A549 (cell line): Measurements from ENCODE around the gene RRP15. TPM values are rescaled to one million over a fixed set of nuclear protein-coding genes. Genes with fewer than 3 reads are reported as not detected.

Experiments used
- ATAC-seq, 2 experiments: fragments of 200-7000 bp in 1 of 2; fragments of >200 bp in 1 of 2; cut with Nextera tagmentation in 1 of 2; cut with Tn5 transposase in 1 of 2; 3 replicates each; pipeline versions ENCODE4 v1.8.0 to v1.9.1; 2018 to 2020; ENCODE audit warnings: mild to moderate bottlenecking in 1 of 2, moderate library complexity in 1 of 2
- CTCF ChIA-PET: fragments of 300-600 bp; sonication (Branson Sonifier 250); formaldehyde crosslinking; extraction: SDS; loops from one replicate; lab custom pipeline; 2021; ENCODE audit warnings: antibody characterized with exemption, inconsistent platforms; lab: Yijun Ruan, JAX
- POLR2A ChIA-PET: fragments of 350-600 bp; formaldehyde crosslinking; extraction: SDS; loops from one replicate; lab custom pipeline; 2021; ENCODE audit warnings: antibody characterized with exemption, inconsistent platforms; lab: Yijun Ruan, JAX
- DNase-seq, 2 experiments: peaks; one replicate each; pipeline versions ENCODE4 v3.0.0 to v3.0.0-alpha.2; 2011 to 2016; ENCODE audit warnings: low read depth in 1 of 2, low spot score in 1 of 2
- FAIRE-seq: peaks from 2 replicates; lab custom pipeline; 2011; peaks lifted over from hg19 to GRCh38; lab: Jason Lieb, UNC
- H3K27ac ChIP-seq, 2 experiments: fragments of >200 bp; sonication (Bioruptor Twin); formaldehyde crosslinking; 3 replicates each; pipeline ENCODE4 v1.5.1; 2016 to 2017
- H3K4me1 ChIP-seq: fragments of >200 bp; sonication (Bioruptor Twin); formaldehyde crosslinking; 3 replicates; pipeline ENCODE4 v1.6.1; 2016
- H3K4me2 ChIP-seq: fragments of >200 bp; sonication (Bioruptor Twin); formaldehyde crosslinking; 3 replicates; pipeline ENCODE4 v1.6.1; 2016
- H3K4me3 ChIP-seq: fragments of >200 bp; sonication (Bioruptor Twin); formaldehyde crosslinking; 3 replicates; pipeline ENCODE4 v1.5.1; 2016
- H3K9me3 ChIP-seq: fragments of >200 bp; sonication (Bioruptor Twin); formaldehyde crosslinking; 3 replicates; pipeline ENCODE4 v1.6.1; 2016
- BHLHE40 ChIP-seq: IDR thresholded peaks from 2 replicates; pipeline ENCODE4 v1.6.1; 2012; ENCODE audit warnings: low read depth, low read length, inconsistent platforms
- FOSL2 ChIP-seq, 2 experiments: fragments of 450-650 bp in 1 of 2; fragments of >200 bp in 1 of 2; sonication (Bioruptor Twin) in 1 of 2; formaldehyde crosslinking; IDR thresholded peaks; 2 replicates each; pipeline versions ENCODE4 v1.5.0 to v1.6.1; 2016 to 2020; ENCODE audit warnings: mild to moderate bottlenecking in 1 of 2, moderate library complexity in 1 of 2
- GATA3 ChIP-seq: IDR thresholded peaks from 2 replicates; pipeline ENCODE4 v1.6.1; 2012; ENCODE audit warnings: borderline replicate concordance
- HDAC2 ChIP-seq: fragments of 200-600 bp; sonication (generic); IDR thresholded peaks from 2 replicates; pipeline ENCODE4 v1.6.1; 2016
- HOXB13 ChIP-seq: fragments of 250-450 bp; sonication (Bioruptor Pico); IDR thresholded peaks from 2 replicates; pipeline ENCODE4 v1.5.0; 2020; ENCODE audit warnings: low read depth, mild to moderate bottlenecking, moderate library complexity
- JUNB ChIP-seq: fragments of >200 bp; sonication (Bioruptor Twin); formaldehyde crosslinking; IDR thresholded peaks from 2 replicates; pipeline ENCODE4 v1.6.1; 2016
- MAFK ChIP-seq: fragments of 450-650 bp; IDR thresholded peaks from 2 replicates; pipeline ENCODE4 v1.6.1; 2014; ENCODE audit not compliant: partially characterized antibody
- MYC ChIP-seq: IDR thresholded peaks from 2 replicates; pipeline ENCODE4 v1.6.1; 2012; ENCODE audit warnings: mild to moderate bottlenecking, inconsistent platforms, low read length, improper control_type of control experiment, borderline replicate concordance
- NPAS2 ChIP-seq: fragments of 250-450 bp; sonication (Bioruptor Pico); IDR thresholded peaks from 2 replicates; pipeline ENCODE4 v1.8.0; 2022; ENCODE audit warnings: mild to moderate bottlenecking, moderate library complexity, borderline replicate concordance
- POLR2A ChIP-seq: IDR thresholded peaks from 2 replicates; pipeline ENCODE4 v1.6.1; 2012; ENCODE audit warnings: mild to moderate bottlenecking, low read length
- POLR2AphosphoS2 ChIP-seq: conservative IDR thresholded peaks from 2 replicates; pipeline ENCODE4 v1.6.1; 2012; ENCODE audit warnings: low read length, improper control_type of control experiment, inconsistent platforms
- RNF2 ChIP-seq: fragments of 200-600 bp; sonication (generic); IDR thresholded peaks from 2 replicates; pipeline ENCODE4 v1.6.1; 2016; ENCODE audit warnings: low read depth, mild to moderate bottlenecking, antibody characterized with exemption, moderate library complexity, borderline replicate concordance
- SMC3 ChIP-seq: fragments of >200 bp; sonication (Bioruptor Twin); formaldehyde crosslinking; IDR thresholded peaks from 3 replicates; pipeline ENCODE4 v1.6.1; 2018; ENCODE audit warnings: inconsistent platforms
- SREBF2 ChIP-seq: fragments of 450-650 bp; IDR thresholded peaks from 2 replicates; pipeline ENCODE4 v1.6.1; 2014; ENCODE audit warnings: mild to moderate bottlenecking, moderate library complexity
- ZFP36 ChIP-seq: fragments of 450-650 bp; IDR thresholded peaks from 2 replicates; pipeline ENCODE4 v1.6.1; 2014; ENCODE audit warnings: borderline replicate concordance; ENCODE audit not compliant: partially characterized antibody
- ZNF302 ChIP-seq: fragments of 250-450 bp; sonication (Bioruptor Pico); IDR thresholded peaks from 2 replicates; pipeline ENCODE4 v1.9.0; 2021; ENCODE audit warnings: inconsistent platforms, mild to moderate bottlenecking, moderate library complexity
- ZSCAN20 ChIP-seq: fragments of 250-450 bp; sonication (Bioruptor Pico); IDR thresholded peaks from 2 replicates; pipeline ENCODE4 v1.8.0; 2022; ENCODE audit warnings: mild to moderate bottlenecking, moderate library complexity
- WGBS: methylation state at CpG from one replicate; pipeline ENCODE4 v1.1.6; 2017; ENCODE audit errors: missing lambda C conversion rate; 5-methylcytosine and 5-hydroxymethylcytosine counted together
- polyA plus RNA-seq, 4 experiments: library from polyadenylated mRNA; depleted of rRNA in 3 of 4; stranded (reverse); fragments of >200 nt; fragmentation: RNase III in 1 of 4; extraction: RNeasy Plus Mini Kit Qiagen cat#74134 plus additional on column Dnase treatment in 1 of 4; gene quantifications; 2 replicates in 3 of 4; 3 replicates in 1 of 4; pipeline ENCODE4 v1.2.3, GENCODE V29; 2011 to 2017
- TF ChIP-seq, protein P1 (sequence below): IDR thresholded peaks from 2 replicates; pipeline ENCODE4 v1.6.1; 2012; ENCODE audit warnings: low read depth, borderline replicate concordance
- TF ChIP-seq, protein P2 (sequence below): fragments of >200 bp; sonication (Bioruptor Twin); formaldehyde crosslinking; IDR thresholded peaks from 2 replicates; pipeline ENCODE4 v1.6.1; 2016
- TF ChIP-seq, protein P3 (sequence below): fragments of >200 bp; sonication (Bioruptor Twin); formaldehyde crosslinking; IDR thresholded peaks from 3 replicates; pipeline ENCODE4 v1.5.1; 2016
- TF ChIP-seq, protein P4 (sequence below): fragments of >200 bp; sonication (Bioruptor Twin); formaldehyde crosslinking; IDR thresholded peaks from 3 replicates; pipeline ENCODE4 v1.6.1; 2016

RRP15 gene
- polyA plus RNA-seq, 2 of the 4 experiments (the other 2 are of a cell fraction): 15.6 to 19.5 TPM

DNA sequence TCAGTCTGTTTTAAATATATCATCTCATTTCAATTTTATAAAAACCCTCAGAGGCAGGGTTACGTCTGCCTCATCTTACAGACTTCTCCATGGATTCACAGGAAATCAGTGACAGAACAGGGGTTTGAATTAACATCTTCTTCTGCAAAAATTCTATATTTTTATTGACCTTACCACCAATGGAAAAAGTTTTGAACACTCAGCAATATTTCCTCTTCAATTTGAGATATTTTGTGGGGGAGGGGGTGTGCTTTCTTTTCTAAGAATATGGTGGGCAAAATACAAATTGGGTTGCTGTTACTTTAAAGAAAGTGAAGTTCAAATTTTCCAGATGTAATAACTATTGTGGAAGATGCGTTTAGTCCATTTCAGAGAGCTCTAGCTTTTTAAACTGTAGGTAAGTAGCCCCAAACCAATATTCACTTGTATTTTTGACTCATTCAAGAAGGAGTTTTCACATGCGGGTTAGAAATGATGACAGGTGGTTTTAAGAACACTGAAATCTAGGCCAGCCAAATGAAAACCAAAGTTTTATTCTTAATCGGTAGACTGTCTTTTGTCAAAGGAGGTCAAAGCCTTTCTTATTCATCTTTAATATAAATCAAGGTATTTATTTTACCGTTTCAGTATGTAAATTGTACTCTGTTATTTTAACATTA is 77.5 kb downstream of the RRP15 start:
- Histone ChIP-seq H3K4me2 (0 out of 3 replicates have a peak overlapping the region, but pooled peaks have one; percentile 1), H3K4me1 (peaks cover 91% of the 10 kb centered on the region)
- WGBS: 75% methylated on average over 5 of the region's 5 CpGs
- no peak for TF ChIP-seq GATA3
- no peak for TF ChIP-seq RNF2
- peak; percentile 71 for TF ChIP-seq MAFK
- TF ChIP-seq, protein P1, sequence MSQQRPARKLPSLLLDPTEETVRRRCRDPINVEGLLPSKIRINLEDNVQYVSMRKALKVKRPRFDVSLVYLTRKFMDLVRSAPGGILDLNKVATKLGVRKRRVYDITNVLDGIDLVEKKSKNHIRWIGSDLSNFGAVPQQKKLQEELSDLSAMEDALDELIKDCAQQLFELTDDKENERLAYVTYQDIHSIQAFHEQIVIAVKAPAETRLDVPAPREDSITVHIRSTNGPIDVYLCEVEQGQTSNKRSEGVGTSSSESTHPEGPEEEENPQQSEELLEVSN: no peak
- TF ChIP-seq, all 56 proteins: peak for 1
- FAIRE-seq: no peak
- H3K4me3 ChIP-seq: no peak overlapping the region
- ChIA-PET POLR2A (no interaction called here), CTCF (interaction anchor here (1.2 to 1.6 kb wide), 3 partner anchors 10 to 33 kb away, joined by 3 to 4 read pairs (median 3); no protein-coding TSS in a partner anchor)
- DNase-seq: no peak
- H3K27ac ChIP-seq: peak overlapping the region; percentile 83 to 90
- no peak for ATAC-seq
- H3K9me3 ChIP-seq: no peaks in the 10 kb centered on the region

DNA sequence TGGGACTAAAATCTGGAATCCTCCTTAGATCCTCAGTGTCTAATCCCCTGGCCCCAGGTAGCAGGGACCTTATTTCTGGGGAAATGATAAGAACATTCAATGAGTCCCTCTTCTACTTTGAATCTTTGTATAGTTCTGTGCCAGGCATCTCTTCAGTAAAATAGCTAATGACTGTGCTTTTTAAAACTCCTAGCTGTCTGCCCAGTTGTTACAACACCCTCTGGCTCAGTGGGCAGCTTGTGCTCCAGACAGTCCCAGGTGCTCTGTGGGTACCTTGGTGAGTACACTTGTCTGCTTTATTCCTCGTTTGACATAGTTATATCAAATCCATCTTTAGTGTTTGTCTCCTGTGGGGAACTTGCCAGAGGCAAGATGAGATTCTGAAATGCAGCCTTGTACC is 78.0 kb downstream of the RRP15 start:
- POLR2A ChIA-PET: no interaction called here
- 0 out of 3 replicates have a peak overlapping the region, but pooled peaks have one; percentile 1 for H3K4me2 ChIP-seq
- H3K9me3 ChIP-seq: no peaks in the 10 kb centered on the region
- DNase-seq (no peak), ATAC-seq (no peak), FAIRE-seq (no peak)
- TF ChIP-seq BHLHE40 (no peak), POLR2A (no peak), ZNF302 (CRISPR knock-in tag) (no peak), MYC (no peak)
- TF ChIP-seq, protein P2, sequence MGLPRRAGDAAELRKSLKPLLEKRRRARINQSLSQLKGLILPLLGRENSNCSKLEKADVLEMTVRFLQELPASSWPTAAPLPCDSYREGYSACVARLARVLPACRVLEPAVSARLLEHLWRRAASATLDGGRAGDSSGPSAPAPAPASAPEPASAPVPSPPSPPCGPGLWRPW: no peak
- TF ChIP-seq, protein P3, sequence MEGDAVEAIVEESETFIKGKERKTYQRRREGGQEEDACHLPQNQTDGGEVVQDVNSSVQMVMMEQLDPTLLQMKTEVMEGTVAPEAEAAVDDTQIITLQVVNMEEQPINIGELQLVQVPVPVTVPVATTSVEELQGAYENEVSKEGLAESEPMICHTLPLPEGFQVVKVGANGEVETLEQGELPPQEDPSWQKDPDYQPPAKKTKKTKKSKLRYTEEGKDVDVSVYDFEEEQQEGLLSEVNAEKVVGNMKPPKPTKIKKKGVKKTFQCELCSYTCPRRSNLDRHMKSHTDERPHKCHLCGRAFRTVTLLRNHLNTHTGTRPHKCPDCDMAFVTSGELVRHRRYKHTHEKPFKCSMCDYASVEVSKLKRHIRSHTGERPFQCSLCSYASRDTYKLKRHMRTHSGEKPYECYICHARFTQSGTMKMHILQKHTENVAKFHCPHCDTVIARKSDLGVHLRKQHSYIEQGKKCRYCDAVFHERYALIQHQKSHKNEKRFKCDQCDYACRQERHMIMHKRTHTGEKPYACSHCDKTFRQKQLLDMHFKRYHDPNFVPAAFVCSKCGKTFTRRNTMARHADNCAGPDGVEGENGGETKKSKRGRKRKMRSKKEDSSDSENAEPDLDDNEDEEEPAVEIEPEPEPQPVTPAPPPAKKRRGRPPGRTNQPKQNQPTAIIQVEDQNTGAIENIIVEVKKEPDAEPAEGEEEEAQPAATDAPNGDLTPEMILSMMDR: no peak
- TF ChIP-seq, protein P1: no peak
- TF ChIP-seq, protein P4, sequence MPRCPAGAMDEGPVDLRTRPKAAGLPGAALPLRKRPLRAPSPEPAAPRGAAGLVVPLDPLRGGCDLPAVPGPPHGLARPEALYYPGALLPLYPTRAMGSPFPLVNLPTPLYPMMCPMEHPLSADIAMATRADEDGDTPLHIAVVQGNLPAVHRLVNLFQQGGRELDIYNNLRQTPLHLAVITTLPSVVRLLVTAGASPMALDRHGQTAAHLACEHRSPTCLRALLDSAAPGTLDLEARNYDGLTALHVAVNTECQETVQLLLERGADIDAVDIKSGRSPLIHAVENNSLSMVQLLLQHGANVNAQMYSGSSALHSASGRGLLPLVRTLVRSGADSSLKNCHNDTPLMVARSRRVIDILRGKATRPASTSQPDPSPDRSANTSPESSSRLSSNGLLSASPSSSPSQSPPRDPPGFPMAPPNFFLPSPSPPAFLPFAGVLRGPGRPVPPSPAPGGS: no peak
- peaks cover 91% of the 10 kb centered on the region for H3K4me1 ChIP-seq
- 70% methylated on average over 1 of the region's 1 CpG for WGBS
- peak overlapping the region; percentile 83 to 90 for H3K27ac ChIP-seq
- CTCF ChIA-PET: interaction anchor here (1.2 to 4.0 kb wide), 4 partner anchors 9 to 34 kb away, joined by 3 to 16 read pairs (median 4); no protein-coding TSS in a partner anchor
- H3K4me3 ChIP-seq: no peak overlapping the region

DNA sequence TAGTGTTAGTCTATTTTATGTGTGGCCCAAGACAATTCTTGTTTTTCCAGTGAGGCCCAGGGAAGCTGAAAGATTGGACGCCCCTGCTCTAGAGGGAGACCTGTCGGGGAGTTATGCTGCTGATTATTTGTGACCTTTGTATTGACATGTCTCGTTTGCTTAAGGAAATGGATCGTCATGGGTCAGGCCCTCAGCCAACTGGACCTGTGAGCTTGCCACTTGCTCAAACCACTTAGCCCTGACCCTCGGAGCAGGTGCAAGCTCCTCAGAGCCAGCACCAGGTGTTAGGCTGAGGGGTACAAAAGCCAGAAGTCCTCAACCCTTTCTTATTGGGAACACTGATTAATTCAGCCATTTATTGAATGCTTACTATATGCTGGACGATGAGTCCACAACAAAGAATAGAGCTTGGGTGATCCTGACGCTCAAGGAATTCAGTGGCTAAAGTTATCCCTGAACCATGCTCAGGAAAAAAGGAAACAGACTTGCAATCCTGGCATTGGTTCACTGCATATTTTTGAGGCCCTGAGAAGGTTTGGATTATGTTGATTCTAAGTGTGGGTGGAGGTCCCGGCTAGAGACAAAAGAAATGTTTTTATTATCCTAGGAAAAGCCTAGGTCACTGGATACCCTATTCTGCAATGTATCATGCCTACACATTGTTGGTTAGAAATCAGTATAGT is 79.1 kb downstream of the RRP15 start:
- Histone ChIP-seq H3K4me1 (peaks cover 89% of the 10 kb centered on the region), H3K9me3 (no peaks in the 10 kb centered on the region), H3K27ac (peak overlapping the region; percentile 83 to 90), H3K4me3 (no peak overlapping the region), H3K4me2 (0 out of 3 replicates have a peak overlapping the region, but pooled peaks have one; percentile 71)
- no peak for TF ChIP-seq HDAC2
- TF ChIP-seq SREBF2: no peak
- no peak for TF ChIP-seq NPAS2 (CRISPR knock-in tag)
- no peak for TF ChIP-seq ZFP36
- no peak for TF ChIP-seq HOXB13 (CRISPR knock-in tag)
- no peak for TF ChIP-seq SMC3
- no peak for TF ChIP-seq MAFK
- TF ChIP-seq ZNF302 (CRISPR knock-in tag): no peak
- TF ChIP-seq FOSL2 (IDR thresholded peaks at IDR 0.05): no peak
- TF ChIP-seq FOSL2 (CRISPR knock-in tag; IDR thresholded peaks at IDR 0.05): no peak
- TF ChIP-seq JUNB: no peak
- TF ChIP-seq ZSCAN20 (CRISPR knock-in tag): no peak
- no peak for TF ChIP-seq POLR2AphosphoS2
- ChIA-PET POLR2A (no interaction called here), CTCF (interaction anchor here (1.0 to 4.0 kb wide), 4 partner anchors 9 to 35 kb away, joined by 3 to 16 read pairs (median 4); no protein-coding TSS in a partner anchor)
- no peak for DNase-seq
- FAIRE-seq: no peak
- WGBS: 68% methylated on average over 8 of the region's 8 CpGs
- no peak for ATAC-seq
